H9 (cell line): ENCODE data around the gene DGKH. TPM values are rescaled to one million over a fixed set of nuclear protein-coding genes. Genes with fewer than 3 reads are reported as not detected.
A peak's percentile ranks its signal among the peaks of the same experiment; 100 is the strongest.

ENCODE experiments used
- DNase-seq: peaks from one replicate; pipeline ENCODE4 v3.0.0-alpha.2; 2017
- H2AFZ ChIP-seq: one replicate; pipeline ENCODE4 v1.6.1; 2013; ENCODE audit warnings: mild to moderate bottlenecking, low read length, control low read depth, moderate library complexity
- H2AK5ac ChIP-seq: 2 replicates; pipeline ENCODE4 v1.6.1; 2013; ENCODE audit warnings: low read length, control low read depth, mixed read lengths; ENCODE audit not compliant: insufficient read length
- H2BK120ac ChIP-seq: one replicate; pipeline ENCODE4 v1.6.1; 2013; ENCODE audit warnings: low read depth, mild to moderate bottlenecking, low read length, control low read depth, inconsistent platforms; ENCODE audit not compliant: poor library complexity, severe bottlenecking
- H2BK12ac ChIP-seq: 2 replicates; pipeline ENCODE4 v1.6.1; 2013; ENCODE audit warnings: low read length, control low read depth, mixed read lengths, low read depth; ENCODE audit not compliant: insufficient read length
- H2BK15ac ChIP-seq: 2 replicates; pipeline ENCODE4 v1.6.1; 2013; ENCODE audit warnings: low read depth, low read length, control low read depth
- H2BK20ac ChIP-seq: one replicate; pipeline ENCODE4 v1.6.1; 2013; ENCODE audit warnings: low read depth, mild to moderate bottlenecking, low read length, control low read depth, inconsistent platforms; ENCODE audit not compliant: poor library complexity, severe bottlenecking
- H2BK5ac ChIP-seq: 2 replicates; pipeline ENCODE4 v1.6.1; 2013; ENCODE audit warnings: low read length, control low read depth, mixed read lengths; ENCODE audit not compliant: insufficient read length
- H3K14ac ChIP-seq: 2 replicates; pipeline ENCODE4 v1.6.1; 2013; ENCODE audit warnings: low read length, control low read depth; ENCODE audit not compliant: insufficient read depth
- H3K18ac ChIP-seq: 2 replicates; pipeline ENCODE4 v1.6.1; 2013; ENCODE audit warnings: low read depth, mild to moderate bottlenecking, mixed read lengths, low read length, control low read depth; ENCODE audit not compliant: insufficient read length
- H3K23ac ChIP-seq: 2 replicates; pipeline ENCODE4 v1.6.1; 2013; ENCODE audit warnings: low read length, control low read depth, mixed read lengths, low read depth; ENCODE audit not compliant: insufficient read length
- H3K23me2 ChIP-seq: 2 replicates; pipeline ENCODE4 v1.6.1; 2013; ENCODE audit warnings: low read depth, mild to moderate bottlenecking, mixed read lengths, low read length, control low read depth; ENCODE audit not compliant: insufficient read length, poor library complexity, severe bottlenecking
- H3K27ac ChIP-seq: 2 replicates; pipeline ENCODE4 v1.5.1; 2013; ENCODE audit warnings: low read length, control low read depth, mixed read lengths, low read depth; ENCODE audit not compliant: insufficient read length
- H3K27me3 ChIP-seq: 2 replicates; pipeline ENCODE4 v1.6.1; 2013; ENCODE audit warnings: low read length, control low read depth, inconsistent platforms; ENCODE audit not compliant: insufficient read depth
- H3K4ac ChIP-seq: 2 replicates; pipeline ENCODE4 v1.6.1; 2013; ENCODE audit warnings: low read depth, mild to moderate bottlenecking, control low read depth, inconsistent platforms, low read length, moderate library complexity
- H3K4me1 ChIP-seq: 2 replicates; pipeline ENCODE4 v1.6.1; 2013; ENCODE audit warnings: low read length, control low read depth, inconsistent platforms; ENCODE audit not compliant: insufficient read depth
- H3K4me2 ChIP-seq: 2 replicates; pipeline ENCODE4 v1.6.1; 2013; ENCODE audit warnings: low read length, control low read depth, mixed read lengths; ENCODE audit not compliant: insufficient read length, insufficient read depth
- H3K56ac ChIP-seq: 2 replicates; pipeline ENCODE4 v1.6.1; 2013; ENCODE audit warnings: low read depth, mild to moderate bottlenecking, mixed read lengths, low read length, control low read depth; ENCODE audit not compliant: insufficient read length
- H3K79me1 ChIP-seq: 2 replicates; pipeline ENCODE4 v1.6.1; 2013; ENCODE audit warnings: low read depth, mild to moderate bottlenecking, moderate library complexity, low read length, control low read depth, inconsistent platforms; ENCODE audit not compliant: insufficient read depth, poor library complexity, severe bottlenecking
- H3K79me2 ChIP-seq: 2 replicates; pipeline ENCODE4 v1.6.1; 2013; ENCODE audit warnings: low read length, control low read depth, inconsistent platforms; ENCODE audit not compliant: insufficient read depth
- H3K9ac ChIP-seq: 2 replicates; pipeline ENCODE4 v1.6.1; 2013; ENCODE audit warnings: low read length, control low read depth, mixed read lengths; ENCODE audit not compliant: insufficient read length; ENCODE audit errors: extremely low read depth
- H3K9me3 ChIP-seq: one replicate; pipeline ENCODE4 v1.6.1; 2013; ENCODE audit warnings: low read depth, low read length, inconsistent platforms; ENCODE audit not compliant: control insufficient read depth
- H3T11ph ChIP-seq: one replicate; pipeline ENCODE4 v1.6.1; 2013; ENCODE audit warnings: mild to moderate bottlenecking, low read length, control low read depth, inconsistent platforms
- H4K20me1 ChIP-seq: one replicate; pipeline ENCODE4 v1.6.1; 2013; ENCODE audit not compliant: control insufficient read depth, insufficient read length, insufficient read depth
- H4K5ac ChIP-seq: 2 replicates; pipeline ENCODE4 v1.6.1; 2013; ENCODE audit warnings: low read depth, mild to moderate bottlenecking, mixed read lengths, low read length, control low read depth; ENCODE audit not compliant: insufficient read length
- H4K8ac ChIP-seq: replicated peaks from 2 replicates; pipeline ENCODE4 v1.6.1; 2013; ENCODE audit warnings: low read length, control low read depth, mixed read lengths, low read depth; ENCODE audit not compliant: insufficient read length
- H4K91ac ChIP-seq: 2 replicates; pipeline ENCODE4 v1.6.1; 2013; ENCODE audit warnings: low read depth, mild to moderate bottlenecking, moderate library complexity, mixed read lengths, low read length, control low read depth; ENCODE audit not compliant: insufficient read length
- H3K27ac Mint-ChIP-seq, 3 experiments: 2 replicates in 2 of 3; 3 replicates in 1 of 3; pipeline ENCODE4 v1.8.0; 2020 to 2021; ENCODE audit warnings: mixed read lengths in 3 of 3, mild to moderate bottlenecking in 1 of 3, moderate library complexity in 1 of 3
- H3K27me3 Mint-ChIP-seq: 2 replicates; pipeline ENCODE4 v1.8.0; 2021; ENCODE audit warnings: low read depth, mild to moderate bottlenecking, moderate library complexity, mixed read lengths
- H3K36me3 Mint-ChIP-seq, 3 experiments: 2 replicates in 2 of 3; 3 replicates in 1 of 3; pipeline ENCODE4 v1.8.0; 2020 to 2021; ENCODE audit warnings: low read depth in 3 of 3, mixed read lengths in 3 of 3; ENCODE audit not compliant: insufficient read depth in 1 of 3
- H3K4me1 Mint-ChIP-seq, 2 experiments: 2 replicates each; pipeline ENCODE4 v1.8.0; 2020; ENCODE audit warnings: mixed read lengths in 2 of 2
- H3K4me3 Mint-ChIP-seq, 2 experiments: 2 replicates in 1 of 2; 3 replicates in 1 of 2; pipeline ENCODE4 v1.8.0; 2020 to 2021; ENCODE audit warnings: mild to moderate bottlenecking in 2 of 2, mixed read lengths in 2 of 2, moderate library complexity in 1 of 2
- H3K9me3 Mint-ChIP-seq, 2 experiments: 2 replicates in 1 of 2; 3 replicates in 1 of 2; pipeline ENCODE4 v1.8.0; 2020; ENCODE audit warnings: mild to moderate bottlenecking in 2 of 2, mixed read lengths in 2 of 2, moderate library complexity in 1 of 2
- WGBS: extraction: QIAGEN DNeasy Blood & Tissue Kit; methylation state at CpG from one replicate; pipeline ENCODE4 v1.1.7; 2013; ENCODE audit warnings: missing lambda C conversion rate, low lambda C conversion rate, mixed read lengths; ENCODE audit not compliant: insufficient read length; ENCODE audit errors: extremely low coverage; 5-methylcytosine and 5-hydroxymethylcytosine counted together
- total RNA-seq: library from RNA; stranded (reverse); gene quantifications from 2 replicates; pipeline ENCODE4 v1.2.1, GENCODE V29; 2021
- TF ChIP-seq, protein P1 (sequence below): fragments of 200-600 bp; sonication (generic); conservative IDR thresholded peaks from 3 replicates; pipeline ENCODE4 v1.8.0; 2021; ENCODE audit warnings: antibody characterized with exemption, mild to moderate bottlenecking

DGKH gene
- total RNA-seq, 1 experiment from 2014 or later, result 8.6 TPM

GRCh38 chr13:42038661-42039456, 9.6 kb upstream of the DGKH start:
- Histone ChIP-seq H3K9ac (no peak overlapping the region), H2AK5ac (no peak overlapping the region), H3K27me3 (peaks cover 15% of the 10 kb centered on the region; the same call in 1 of the 2 replicates), H3K27ac (no peak overlapping the region), H3K79me1 (no peaks in the 10 kb centered on the region), H4K20me1 (no peaks in the 10 kb centered on the region), H3K18ac (no peak overlapping the region), H2BK12ac (no peak overlapping the region), H2BK15ac (no peak overlapping the region), H3K79me2 (no peaks in the 10 kb centered on the region), H3K4me2 (no peak overlapping the region), H3K4ac (no peak overlapping the region), H4K5ac (no peak overlapping the region), H3K56ac (no peak overlapping the region), H4K91ac (no peak overlapping the region), H3K9me3 (no peaks in the 10 kb centered on the region), H4K8ac (no peak overlapping the region), H3K23ac (no peak overlapping the region), H2BK20ac (no peak overlapping the region), H2AFZ (no peak overlapping the region), H2BK120ac (no peak overlapping the region), H3T11ph (no peak overlapping the region), H3K4me1 (no peaks in the 10 kb centered on the region), H3K14ac (no peak overlapping the region), H3K23me2 (peaks cover 14% of the 10 kb centered on the region), H2BK5ac (no peak overlapping the region)
- Mint-ChIP-seq H3K4me3 (peak overlapping the region; percentile 73 to 87), H3K27me3 (peaks cover 61% of the 10 kb centered on the region), H3K9me3 (peaks cover 10 to 16% of the 10 kb centered on the region in 2 experiments), H3K4me1 (peaks cover 16% of the 10 kb centered on the region in 2 experiments), H3K27ac (peak overlapping the region in 1 of 3 experiments; percentile 14; a peak in 1 of 7 replicates), H3K36me3 (peaks cover 0 to 11% (median 4%) of the 10 kb centered on the region in 3 experiments; a peak in 4 of 7 replicates)
- DNase-seq, result no peak
- TF ChIP-seq, protein P1, sequence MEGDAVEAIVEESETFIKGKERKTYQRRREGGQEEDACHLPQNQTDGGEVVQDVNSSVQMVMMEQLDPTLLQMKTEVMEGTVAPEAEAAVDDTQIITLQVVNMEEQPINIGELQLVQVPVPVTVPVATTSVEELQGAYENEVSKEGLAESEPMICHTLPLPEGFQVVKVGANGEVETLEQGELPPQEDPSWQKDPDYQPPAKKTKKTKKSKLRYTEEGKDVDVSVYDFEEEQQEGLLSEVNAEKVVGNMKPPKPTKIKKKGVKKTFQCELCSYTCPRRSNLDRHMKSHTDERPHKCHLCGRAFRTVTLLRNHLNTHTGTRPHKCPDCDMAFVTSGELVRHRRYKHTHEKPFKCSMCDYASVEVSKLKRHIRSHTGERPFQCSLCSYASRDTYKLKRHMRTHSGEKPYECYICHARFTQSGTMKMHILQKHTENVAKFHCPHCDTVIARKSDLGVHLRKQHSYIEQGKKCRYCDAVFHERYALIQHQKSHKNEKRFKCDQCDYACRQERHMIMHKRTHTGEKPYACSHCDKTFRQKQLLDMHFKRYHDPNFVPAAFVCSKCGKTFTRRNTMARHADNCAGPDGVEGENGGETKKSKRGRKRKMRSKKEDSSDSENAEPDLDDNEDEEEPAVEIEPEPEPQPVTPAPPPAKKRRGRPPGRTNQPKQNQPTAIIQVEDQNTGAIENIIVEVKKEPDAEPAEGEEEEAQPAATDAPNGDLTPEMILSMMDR, result no peak
- WGBS, result no CpG with 5 or more reads among the region's 19 CpGs
